Stimulated activated CD8-positive, alpha-beta memory T cell treated with anti-CD3 and anti-CD28 coated beads, Interleukin-2, amount 100 ng/mL, for 1 hour (primary cell): ENCODE measurements around the gene ULK4.
"Not testable (repeated sequence)": the region's sequence is repeated elsewhere in the genome, so short reads cannot be mapped to it uniquely, and the experiment has no call there.

Source experiments
- DNase-seq, 2 donors: peaks; one replicate each; pipeline ENCODE4 v3.0.0-alpha.2; 2020; ENCODE audit warnings: low read depth in 2 of 2

Gene ULK4

GRCh38 chr3:41768363-41768762 lies 193.5 kb downstream of the ULK4 start:
- DNase-seq = no peak

GRCh38 chr3:41762867-41763266 lies 199.0 kb downstream of the ULK4 start:
- DNase-seq = not testable (repeated sequence)

DNA sequence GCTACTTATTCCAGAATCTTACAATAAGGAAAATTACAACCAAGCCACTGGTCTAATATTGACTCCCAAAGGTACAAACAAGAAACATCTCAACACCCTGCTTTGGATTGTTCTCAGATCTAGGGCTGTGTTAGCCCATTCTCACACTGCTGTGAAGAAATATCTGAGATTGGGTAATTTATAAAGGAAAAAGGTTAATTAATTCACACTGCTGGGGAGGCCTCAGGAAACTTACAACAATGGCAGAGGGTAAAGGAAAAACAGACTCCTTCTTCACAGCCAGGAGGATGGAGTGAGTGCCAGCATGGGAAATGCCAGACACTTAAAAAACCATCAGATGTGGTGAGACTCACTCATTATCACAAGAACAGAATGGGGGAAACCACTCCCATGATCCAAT lies 208.3 kb downstream of the ULK4 start:
- no peak for DNase-seq

DNA sequence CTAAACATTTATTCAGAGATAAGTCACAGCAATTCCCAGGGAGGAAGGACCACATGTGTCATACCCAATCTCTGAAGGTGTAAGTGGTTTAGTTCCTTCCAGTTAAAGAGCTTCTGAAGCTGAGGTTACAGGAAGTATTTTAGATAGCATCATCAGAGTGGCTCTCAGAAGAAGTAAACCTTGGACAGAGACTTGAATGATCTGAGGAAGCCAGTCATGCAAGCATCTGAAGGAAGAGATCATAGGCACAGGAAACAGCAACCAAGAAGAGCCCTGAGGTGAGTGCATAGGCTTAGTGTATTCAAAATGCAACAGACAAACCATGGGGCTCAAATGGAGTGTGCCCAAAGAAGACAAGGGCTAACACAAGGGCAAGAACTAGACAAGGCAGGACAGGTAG lies 210.3 kb downstream of the ULK4 start:
- no peak for DNase-seq

DNA sequence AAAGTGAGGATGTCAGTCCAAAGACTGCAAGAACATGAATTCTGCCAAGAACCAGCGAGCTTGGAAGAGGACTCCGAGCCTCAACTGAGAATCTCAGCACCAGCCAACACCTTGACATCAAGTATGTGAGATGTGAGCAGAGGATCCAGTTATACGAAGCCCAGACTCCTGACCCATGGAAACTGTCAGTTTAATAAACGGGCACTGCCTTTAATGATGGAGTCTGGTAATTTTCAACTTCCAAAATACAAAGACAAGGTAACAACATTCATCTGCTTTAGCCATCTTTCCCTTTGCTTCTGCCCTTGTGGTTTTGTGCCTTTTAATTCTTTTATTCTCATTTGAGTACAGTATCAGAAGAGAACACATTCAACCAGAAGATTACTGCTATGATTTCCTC lies 211.9 kb downstream of the ULK4 start:
- DNase-seq = no peak

DNA sequence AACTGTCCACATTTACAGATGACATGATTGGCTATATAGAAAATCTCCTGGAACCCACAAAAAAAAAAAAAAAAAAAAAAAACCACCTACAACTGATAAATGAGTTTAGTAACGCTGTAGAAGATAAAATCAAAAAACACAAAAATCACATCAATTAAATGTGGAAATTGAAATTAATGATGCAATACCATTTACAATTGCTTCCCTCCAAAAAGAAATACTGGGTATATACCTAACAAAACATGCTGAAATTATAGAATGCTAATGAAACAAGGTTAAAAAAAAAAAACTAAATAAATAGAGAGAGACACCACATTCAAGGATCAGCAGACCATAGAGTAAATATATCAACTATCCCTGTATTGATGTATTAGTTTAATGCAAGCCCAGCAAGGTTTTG lies 215.7 kb downstream of the ULK4 start:
- no peak for DNase-seq

- no peak for DNase-seq
These were observed 219.8 kb downstream of the ULK4 start for GRCh38 chr3:41742121-41742520.

- DNase-seq = no peak
These were observed 221.5 kb downstream of the ULK4 start for GRCh38 chr3:41740374-41740886.

DNA sequence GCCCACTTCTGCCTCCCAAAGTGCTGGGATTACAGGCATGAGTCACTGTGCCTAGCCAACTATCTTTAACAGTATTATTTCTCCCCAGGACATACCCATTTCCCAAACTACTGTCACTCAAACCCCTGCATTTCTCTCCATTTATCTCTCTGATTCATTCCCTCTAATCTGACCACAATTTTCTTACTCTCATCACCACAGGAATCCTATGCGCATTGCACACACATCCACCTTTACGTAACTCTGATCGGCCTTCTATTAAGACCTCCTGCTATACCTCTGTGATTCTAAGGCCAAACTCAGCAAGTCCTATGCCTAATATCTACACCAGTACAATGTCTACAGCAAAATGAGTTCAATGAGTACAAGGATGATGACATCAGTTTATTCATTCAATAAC lies 235.0 kb downstream of the ULK4 start:
- no peak for DNase-seq

DNA sequence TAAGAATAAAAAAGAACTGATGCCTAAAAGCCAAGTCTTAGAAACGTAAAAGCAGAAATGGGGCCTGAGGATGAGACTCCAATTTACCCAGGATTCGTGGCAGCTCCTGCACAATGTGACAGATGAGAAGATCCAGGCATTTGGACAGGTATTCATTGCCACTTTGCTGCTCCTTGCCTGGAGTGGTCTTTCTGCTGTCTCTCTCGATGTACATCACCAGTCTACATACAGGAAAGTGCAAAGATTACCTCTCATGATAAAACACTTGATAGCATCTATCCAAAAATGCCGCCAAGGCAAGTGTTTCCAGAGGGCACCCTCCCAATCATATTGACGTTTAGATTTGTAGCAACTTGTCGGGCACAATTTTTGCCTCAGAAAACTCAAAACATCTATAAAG lies 244.3 kb downstream of the ULK4 start:
- DNase-seq = no peak

DNA sequence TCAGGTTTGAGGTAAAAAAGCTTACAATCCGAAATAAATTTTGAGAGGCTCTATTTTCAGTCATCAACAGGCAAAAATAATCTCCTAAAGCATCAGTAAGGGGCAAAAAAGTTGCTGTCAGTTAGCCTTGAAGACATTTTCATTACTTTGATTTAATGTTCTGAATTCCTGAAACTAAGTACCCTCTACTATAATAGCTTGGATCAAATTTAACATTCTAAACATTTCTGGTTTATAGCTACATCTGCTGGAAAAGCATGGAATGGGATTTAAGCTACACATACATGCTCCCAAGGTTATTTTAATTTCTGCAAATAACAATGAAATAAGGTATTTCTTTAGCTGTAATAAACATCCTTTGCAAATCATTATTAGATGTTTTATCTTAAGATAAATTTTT lies 245.4 kb downstream of the ULK4 start:
- no peak for DNase-seq

DNA sequence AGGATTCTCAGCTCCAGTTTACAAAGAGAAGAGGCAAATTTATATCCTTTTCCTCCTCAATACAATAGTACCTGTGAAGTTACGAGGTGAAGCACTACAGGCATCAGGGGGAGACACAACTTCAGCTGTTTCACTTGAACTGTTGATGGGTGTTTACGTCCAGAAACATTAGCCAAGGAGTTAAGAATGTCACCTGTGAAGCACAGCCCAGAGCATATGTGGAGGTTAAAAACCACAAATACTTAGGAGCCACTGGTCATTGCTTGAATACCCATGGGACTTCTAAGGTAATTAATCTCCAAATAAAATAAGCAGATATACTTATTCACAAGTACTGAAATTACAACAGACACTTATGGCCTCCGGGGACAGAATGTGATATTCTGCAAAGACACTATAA lies 246.5 kb downstream of the ULK4 start:
- DNase-seq = no peak

GRCh38 chr3:41711651-41712050 lies 250.3 kb downstream of the ULK4 start:
- no peak for DNase-seq

- DNase-seq = no peak
These were observed 251.1 kb downstream of the ULK4 start for GRCh38 chr3:41710646-41711388.

GRCh38 chr3:41709213-41709612 lies 252.7 kb downstream of the ULK4 start:
- not testable (repeated sequence) for DNase-seq

DNA sequence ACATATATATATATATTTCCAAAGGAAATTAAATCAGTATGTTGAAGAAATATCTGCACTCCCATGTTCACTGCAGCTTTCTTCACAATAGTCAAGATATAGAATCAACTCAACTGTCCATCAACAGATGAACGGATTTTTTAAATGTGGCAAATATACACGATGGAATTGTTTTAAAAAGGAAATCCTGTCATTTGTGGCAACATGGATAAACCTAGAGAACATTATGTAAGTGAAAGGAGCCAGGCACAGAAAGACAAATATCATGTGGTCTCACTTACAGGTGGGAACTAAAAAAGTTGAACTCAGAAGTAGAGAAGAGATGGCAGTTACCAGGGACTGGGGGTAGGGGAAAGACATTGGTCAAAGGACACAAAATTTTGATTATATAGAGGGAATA lies 253.7 kb downstream of the ULK4 start:
- no peak for DNase-seq

GRCh38 chr3:41705893-41706292 lies 256.0 kb downstream of the ULK4 start:
- DNase-seq = no peak

DNA sequence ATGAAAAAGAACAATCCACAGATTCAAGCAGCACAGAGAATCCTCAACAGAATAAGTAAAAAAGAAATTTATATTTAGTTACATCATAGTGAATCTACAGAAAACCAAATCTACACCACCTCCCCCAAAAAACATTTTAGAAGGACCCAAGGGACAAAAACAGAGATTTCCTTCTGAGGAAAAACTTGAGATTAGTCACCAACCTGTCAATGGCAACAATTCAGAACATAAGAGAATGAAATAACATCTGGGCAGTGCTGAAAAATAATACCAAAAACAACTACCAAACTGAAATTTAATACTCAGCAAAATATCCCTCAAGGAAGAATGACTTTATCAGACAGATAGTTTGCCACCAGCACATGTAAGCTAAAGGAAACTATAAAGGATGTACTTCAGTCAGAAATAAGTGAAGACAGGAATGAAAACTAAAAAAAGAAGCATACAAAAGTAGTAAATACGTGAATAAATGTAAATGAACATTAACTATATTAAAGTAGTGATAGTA lies 260.7 kb downstream of the ULK4 start:
- no peak for DNase-seq

DNA sequence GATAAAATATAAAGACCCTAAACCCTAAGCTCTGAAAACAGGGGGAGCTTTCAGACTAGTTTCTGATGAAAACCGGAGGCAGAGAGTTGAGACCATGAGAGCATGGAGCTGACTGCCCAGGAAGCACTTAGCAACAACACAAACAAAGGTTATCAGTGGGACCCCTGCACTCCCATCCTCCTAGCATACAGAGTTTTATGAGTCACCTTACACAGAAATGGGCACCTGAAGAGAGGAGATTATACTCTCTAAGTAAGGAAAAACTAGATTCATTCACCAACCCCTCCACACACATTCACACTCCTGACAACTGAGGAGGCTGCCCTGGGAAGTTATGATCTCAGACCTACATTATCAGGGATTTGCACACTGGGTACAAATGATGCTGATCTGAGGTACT lies 261.7 kb downstream of the ULK4 start:
- no peak for DNase-seq

- no peak for DNase-seq
These were observed 263.0 kb downstream of the ULK4 start for GRCh38 chr3:41698898-41699297.

DNA sequence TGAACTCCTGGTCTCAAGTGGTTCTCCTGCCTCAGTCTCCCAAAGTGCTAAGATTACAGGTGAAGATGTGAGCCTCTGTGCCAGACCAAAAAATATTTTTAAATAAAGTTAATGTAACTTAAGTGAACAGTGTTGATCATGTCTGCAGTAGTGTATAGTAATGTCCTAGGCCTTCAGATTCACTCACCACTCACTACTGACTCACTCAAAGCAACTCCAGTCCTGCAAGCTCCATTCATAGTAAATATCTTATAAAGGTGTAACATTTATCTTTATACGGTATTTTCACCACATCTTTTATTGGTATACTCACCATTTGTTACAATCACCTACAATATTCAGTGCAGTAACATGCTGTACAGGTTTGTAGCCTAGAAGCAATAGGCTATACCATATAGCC lies 264.2 kb downstream of the ULK4 start:
- no peak for DNase-seq

GRCh38 chr3:41695806-41696205 lies 266.1 kb downstream of the ULK4 start:
- not testable (repeated sequence) for DNase-seq

DNA sequence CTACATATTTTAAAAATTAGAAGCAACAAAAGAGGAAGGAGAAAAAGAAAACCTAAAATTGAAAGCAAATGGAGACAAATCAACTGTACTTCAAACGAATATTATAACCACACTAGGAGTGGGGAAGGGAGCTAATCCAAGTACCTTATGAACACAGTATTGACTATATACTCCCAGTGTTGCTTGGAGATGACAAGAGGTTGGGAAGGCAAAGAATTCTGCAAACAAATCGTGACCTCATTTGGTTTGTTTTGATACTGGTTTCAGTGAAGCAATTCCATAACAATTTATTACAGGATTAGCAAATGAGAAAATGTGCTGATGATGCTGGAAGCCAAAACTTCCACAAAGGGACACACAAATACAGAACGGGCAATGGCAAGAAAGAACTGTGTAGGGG lies 268.1 kb downstream of the ULK4 start:
- no peak for DNase-seq
